Breast epithelium (tissue), 3 donors: ENCODE data around the gene POC1A.

Experiments used
- CTCF ChIP-seq, 3 donors: fragments of 450-650 bp; IDR thresholded peaks; one replicate each; pipeline ENCODE4 v1.5.1; 2016 to 2017; ENCODE audit warnings: antibody characterized with exemption in 3 of 3, mild to moderate bottlenecking in 3 of 3, moderate library complexity in 3 of 3
- POLR2A ChIP-seq: fragments of 450-650 bp; IDR thresholded peaks from one replicate; pipeline ENCODE4 v1.6.1; 2016; ENCODE audit warnings: antibody characterized with exemption, mild to moderate bottlenecking, moderate library complexity

- TF ChIP-seq CTCF (IDR thresholded peaks at IDR 0.05) (no peak), POLR2A (no peak)
Measured at GRCh38 chr3:52147804-52148203, 6.4 kb downstream of the POC1A start.
